H9 (cell line): Measurements from ENCODE around the gene MFSD11. TPM values are rescaled to one million over a fixed set of nuclear protein-coding genes. Genes with fewer than 3 reads are reported as not detected.

ENCODE experiments used
- DNase-seq: peaks from one replicate; pipeline ENCODE4 v3.0.0-alpha.2; 2017
- H2AFZ ChIP-seq: one replicate; pipeline ENCODE4 v1.6.1; 2013; ENCODE audit warnings: mild to moderate bottlenecking, low read length, control low read depth, moderate library complexity
- H2AK5ac ChIP-seq: 2 replicates; pipeline ENCODE4 v1.6.1; 2013; ENCODE audit warnings: low read length, control low read depth, mixed read lengths; ENCODE audit not compliant: insufficient read length
- H2BK120ac ChIP-seq: one replicate; pipeline ENCODE4 v1.6.1; 2013; ENCODE audit warnings: low read depth, mild to moderate bottlenecking, low read length, control low read depth, inconsistent platforms; ENCODE audit not compliant: poor library complexity, severe bottlenecking
- H2BK12ac ChIP-seq: 2 replicates; pipeline ENCODE4 v1.6.1; 2013; ENCODE audit warnings: low read length, control low read depth, mixed read lengths, low read depth; ENCODE audit not compliant: insufficient read length
- H2BK15ac ChIP-seq: 2 replicates; pipeline ENCODE4 v1.6.1; 2013; ENCODE audit warnings: low read depth, low read length, control low read depth
- H2BK20ac ChIP-seq: one replicate; pipeline ENCODE4 v1.6.1; 2013; ENCODE audit warnings: low read depth, mild to moderate bottlenecking, low read length, control low read depth, inconsistent platforms; ENCODE audit not compliant: poor library complexity, severe bottlenecking
- H2BK5ac ChIP-seq: 2 replicates; pipeline ENCODE4 v1.6.1; 2013; ENCODE audit warnings: low read length, control low read depth, mixed read lengths; ENCODE audit not compliant: insufficient read length
- H3K14ac ChIP-seq: 2 replicates; pipeline ENCODE4 v1.6.1; 2013; ENCODE audit warnings: low read length, control low read depth; ENCODE audit not compliant: insufficient read depth
- H3K18ac ChIP-seq: 2 replicates; pipeline ENCODE4 v1.6.1; 2013; ENCODE audit warnings: low read depth, mild to moderate bottlenecking, mixed read lengths, low read length, control low read depth; ENCODE audit not compliant: insufficient read length
- H3K23ac ChIP-seq: 2 replicates; pipeline ENCODE4 v1.6.1; 2013; ENCODE audit warnings: low read length, control low read depth, mixed read lengths, low read depth; ENCODE audit not compliant: insufficient read length
- H3K23me2 ChIP-seq: 2 replicates; pipeline ENCODE4 v1.6.1; 2013; ENCODE audit warnings: low read depth, mild to moderate bottlenecking, mixed read lengths, low read length, control low read depth; ENCODE audit not compliant: insufficient read length, poor library complexity, severe bottlenecking
- H3K27ac ChIP-seq: 2 replicates; pipeline ENCODE4 v1.5.1; 2013; ENCODE audit warnings: low read length, control low read depth, mixed read lengths, low read depth; ENCODE audit not compliant: insufficient read length
- H3K27me3 ChIP-seq: 2 replicates; pipeline ENCODE4 v1.6.1; 2013; ENCODE audit warnings: low read length, control low read depth, inconsistent platforms; ENCODE audit not compliant: insufficient read depth
- H3K4ac ChIP-seq: 2 replicates; pipeline ENCODE4 v1.6.1; 2013; ENCODE audit warnings: low read depth, mild to moderate bottlenecking, control low read depth, inconsistent platforms, low read length, moderate library complexity
- H3K4me1 ChIP-seq: 2 replicates; pipeline ENCODE4 v1.6.1; 2013; ENCODE audit warnings: low read length, control low read depth, inconsistent platforms; ENCODE audit not compliant: insufficient read depth
- H3K4me2 ChIP-seq: 2 replicates; pipeline ENCODE4 v1.6.1; 2013; ENCODE audit warnings: low read length, control low read depth, mixed read lengths; ENCODE audit not compliant: insufficient read length, insufficient read depth
- H3K56ac ChIP-seq: 2 replicates; pipeline ENCODE4 v1.6.1; 2013; ENCODE audit warnings: low read depth, mild to moderate bottlenecking, mixed read lengths, low read length, control low read depth; ENCODE audit not compliant: insufficient read length
- H3K79me1 ChIP-seq: 2 replicates; pipeline ENCODE4 v1.6.1; 2013; ENCODE audit warnings: low read depth, mild to moderate bottlenecking, moderate library complexity, low read length, control low read depth, inconsistent platforms; ENCODE audit not compliant: insufficient read depth, poor library complexity, severe bottlenecking
- H3K79me2 ChIP-seq: 2 replicates; pipeline ENCODE4 v1.6.1; 2013; ENCODE audit warnings: low read length, control low read depth, inconsistent platforms; ENCODE audit not compliant: insufficient read depth
- H3K9ac ChIP-seq: 2 replicates; pipeline ENCODE4 v1.6.1; 2013; ENCODE audit warnings: low read length, control low read depth, mixed read lengths; ENCODE audit not compliant: insufficient read length; ENCODE audit errors: extremely low read depth
- H3K9me3 ChIP-seq: one replicate; pipeline ENCODE4 v1.6.1; 2013; ENCODE audit warnings: low read depth, low read length, inconsistent platforms; ENCODE audit not compliant: control insufficient read depth
- H3T11ph ChIP-seq: one replicate; pipeline ENCODE4 v1.6.1; 2013; ENCODE audit warnings: mild to moderate bottlenecking, low read length, control low read depth, inconsistent platforms
- H4K20me1 ChIP-seq: one replicate; pipeline ENCODE4 v1.6.1; 2013; ENCODE audit not compliant: control insufficient read depth, insufficient read length, insufficient read depth
- H4K5ac ChIP-seq: 2 replicates; pipeline ENCODE4 v1.6.1; 2013; ENCODE audit warnings: low read depth, mild to moderate bottlenecking, mixed read lengths, low read length, control low read depth; ENCODE audit not compliant: insufficient read length
- H4K8ac ChIP-seq: replicated peaks from 2 replicates; pipeline ENCODE4 v1.6.1; 2013; ENCODE audit warnings: low read length, control low read depth, mixed read lengths, low read depth; ENCODE audit not compliant: insufficient read length
- H4K91ac ChIP-seq: 2 replicates; pipeline ENCODE4 v1.6.1; 2013; ENCODE audit warnings: low read depth, mild to moderate bottlenecking, moderate library complexity, mixed read lengths, low read length, control low read depth; ENCODE audit not compliant: insufficient read length
- H3K27ac Mint-ChIP-seq, 3 experiments: 2 replicates in 2 of 3; 3 replicates in 1 of 3; pipeline ENCODE4 v1.8.0; 2020 to 2021; ENCODE audit warnings: mixed read lengths in 3 of 3, mild to moderate bottlenecking in 1 of 3, moderate library complexity in 1 of 3
- H3K27me3 Mint-ChIP-seq: 2 replicates; pipeline ENCODE4 v1.8.0; 2021; ENCODE audit warnings: low read depth, mild to moderate bottlenecking, moderate library complexity, mixed read lengths
- H3K36me3 Mint-ChIP-seq, 3 experiments: 2 replicates in 2 of 3; 3 replicates in 1 of 3; pipeline ENCODE4 v1.8.0; 2020 to 2021; ENCODE audit warnings: low read depth in 3 of 3, mixed read lengths in 3 of 3; ENCODE audit not compliant: insufficient read depth in 1 of 3
- H3K4me1 Mint-ChIP-seq, 2 experiments: 2 replicates each; pipeline ENCODE4 v1.8.0; 2020; ENCODE audit warnings: mixed read lengths in 2 of 2
- H3K4me3 Mint-ChIP-seq, 2 experiments: 2 replicates in 1 of 2; 3 replicates in 1 of 2; pipeline ENCODE4 v1.8.0; 2020 to 2021; ENCODE audit warnings: mild to moderate bottlenecking in 2 of 2, mixed read lengths in 2 of 2, moderate library complexity in 1 of 2
- H3K9me3 Mint-ChIP-seq, 2 experiments: 2 replicates in 1 of 2; 3 replicates in 1 of 2; pipeline ENCODE4 v1.8.0; 2020; ENCODE audit warnings: mild to moderate bottlenecking in 2 of 2, mixed read lengths in 2 of 2, moderate library complexity in 1 of 2
- WGBS: extraction: QIAGEN DNeasy Blood & Tissue Kit; methylation state at CpG from one replicate; pipeline ENCODE4 v1.1.7; 2013; ENCODE audit warnings: missing lambda C conversion rate, low lambda C conversion rate, mixed read lengths; ENCODE audit not compliant: insufficient read length; ENCODE audit errors: extremely low coverage; 5-methylcytosine and 5-hydroxymethylcytosine counted together
- total RNA-seq: library from RNA; stranded (reverse); gene quantifications from 2 replicates; pipeline ENCODE4 v1.2.1, GENCODE V29; 2021
- TF ChIP-seq, protein P1 (sequence below): fragments of 200-600 bp; sonication (generic); conservative IDR thresholded peaks from 3 replicates; pipeline ENCODE4 v1.8.0; 2021; ENCODE audit warnings: antibody characterized with exemption, mild to moderate bottlenecking

Gene MFSD11
- total RNA-seq, 1 experiment from 2014 or later, result 19.9 TPM

DNA sequence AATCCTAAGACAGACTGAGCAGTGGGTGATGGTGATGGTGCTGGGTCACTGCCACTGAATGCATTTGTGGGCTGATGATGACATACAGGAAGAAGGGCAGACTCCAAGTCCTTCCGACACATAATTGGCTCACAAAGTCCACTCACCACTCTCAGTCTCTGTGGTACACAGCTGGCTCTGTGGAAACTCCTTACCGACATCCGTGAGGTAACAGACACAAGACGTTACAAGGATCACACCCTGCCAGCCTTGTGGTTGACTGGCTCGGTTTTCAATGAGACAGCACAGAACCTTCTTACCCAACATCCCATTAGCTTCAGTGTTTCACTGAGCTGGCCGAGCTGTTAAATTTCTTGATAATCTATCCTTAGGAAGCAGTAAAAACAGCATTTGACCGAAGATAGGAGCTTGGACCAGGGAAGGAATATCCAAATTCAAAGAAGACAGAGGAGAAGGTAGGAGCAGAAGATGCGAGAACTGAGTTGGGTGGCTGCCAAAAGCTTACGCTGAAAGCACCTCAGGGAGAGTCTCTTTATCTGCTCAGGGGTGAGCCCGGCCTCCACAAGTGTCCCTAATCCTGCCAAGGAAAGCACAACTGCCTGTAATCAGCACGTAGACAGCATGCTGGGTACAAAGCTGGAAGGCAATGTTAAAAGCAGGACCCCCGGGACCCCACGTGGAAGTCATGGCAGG, 21.6 kb upstream of the MFSD11 start:
- H2BK120ac ChIP-seq, result no peak overlapping the region
- H2BK20ac ChIP-seq, result no peak overlapping the region
- H3K4me3 Mint-ChIP-seq, result no peak overlapping the region; a peak in 1 of 5 replicates
- no peaks in the 10 kb centered on the region for H3K27me3 Mint-ChIP-seq
- no peaks in the 10 kb centered on the region for H4K20me1 ChIP-seq
- no peaks in the 10 kb centered on the region for H3K9me3 Mint-ChIP-seq
- no peaks in the 10 kb centered on the region for H3K9me3 ChIP-seq
- DNase-seq, result no peak
- TF ChIP-seq, protein P1, sequence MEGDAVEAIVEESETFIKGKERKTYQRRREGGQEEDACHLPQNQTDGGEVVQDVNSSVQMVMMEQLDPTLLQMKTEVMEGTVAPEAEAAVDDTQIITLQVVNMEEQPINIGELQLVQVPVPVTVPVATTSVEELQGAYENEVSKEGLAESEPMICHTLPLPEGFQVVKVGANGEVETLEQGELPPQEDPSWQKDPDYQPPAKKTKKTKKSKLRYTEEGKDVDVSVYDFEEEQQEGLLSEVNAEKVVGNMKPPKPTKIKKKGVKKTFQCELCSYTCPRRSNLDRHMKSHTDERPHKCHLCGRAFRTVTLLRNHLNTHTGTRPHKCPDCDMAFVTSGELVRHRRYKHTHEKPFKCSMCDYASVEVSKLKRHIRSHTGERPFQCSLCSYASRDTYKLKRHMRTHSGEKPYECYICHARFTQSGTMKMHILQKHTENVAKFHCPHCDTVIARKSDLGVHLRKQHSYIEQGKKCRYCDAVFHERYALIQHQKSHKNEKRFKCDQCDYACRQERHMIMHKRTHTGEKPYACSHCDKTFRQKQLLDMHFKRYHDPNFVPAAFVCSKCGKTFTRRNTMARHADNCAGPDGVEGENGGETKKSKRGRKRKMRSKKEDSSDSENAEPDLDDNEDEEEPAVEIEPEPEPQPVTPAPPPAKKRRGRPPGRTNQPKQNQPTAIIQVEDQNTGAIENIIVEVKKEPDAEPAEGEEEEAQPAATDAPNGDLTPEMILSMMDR, result no peak
- H3K14ac ChIP-seq, result no peak overlapping the region
- no peak overlapping the region for H2AK5ac ChIP-seq
- peaks cover 18 to 57% (median 57%) of the 10 kb centered on the region in 3 experiments; a peak in 6 of 7 replicates for H3K36me3 Mint-ChIP-seq
- no peak overlapping the region for H4K91ac ChIP-seq
- no peak overlapping the region for H3K56ac ChIP-seq
- no CpG with 5 or more reads among the region's 13 CpGs for WGBS
- no peak overlapping the region for H2BK5ac ChIP-seq
- H3K27ac ChIP-seq, result no peak overlapping the region
- H3K23me2 ChIP-seq, result no peaks in the 10 kb centered on the region
- H4K5ac ChIP-seq, result no peak overlapping the region
- H3K4me2 ChIP-seq, result no peak overlapping the region
- no peak overlapping the region for H3T11ph ChIP-seq
- H3K9ac ChIP-seq, result no peak overlapping the region
- H2AFZ ChIP-seq, result no peak overlapping the region
- H3K18ac ChIP-seq, result no peak overlapping the region
- H3K4ac ChIP-seq, result no peak overlapping the region
- H3K4me1 Mint-ChIP-seq, result peaks cover 3 to 7% of the 10 kb centered on the region in 2 experiments
- H2BK12ac ChIP-seq, result no peak overlapping the region
- no peak overlapping the region for H2BK15ac ChIP-seq
- H3K79me1 ChIP-seq, result no peaks in the 10 kb centered on the region
- H3K27me3 ChIP-seq, result no peaks in the 10 kb centered on the region
- no peaks in the 10 kb centered on the region for H3K4me1 ChIP-seq
- H3K79me2 ChIP-seq, result no peaks in the 10 kb centered on the region
- H4K8ac ChIP-seq, result no peak overlapping the region
- H3K27ac Mint-ChIP-seq, result peak overlapping the region in 1 of 3 experiments; percentile 62; a peak in 1 of 7 replicates
- no peak overlapping the region for H3K23ac ChIP-seq
